CD4-positive, alpha-beta T cell treated with Interleukin-10 for 1 hour (primary cell): ENCODE data around the gene PTGDS.

Experiments
- DNase-seq: peaks from one replicate; pipeline ENCODE4 v3.0.0-alpha.2; 2020

Gene PTGDS

DNA sequence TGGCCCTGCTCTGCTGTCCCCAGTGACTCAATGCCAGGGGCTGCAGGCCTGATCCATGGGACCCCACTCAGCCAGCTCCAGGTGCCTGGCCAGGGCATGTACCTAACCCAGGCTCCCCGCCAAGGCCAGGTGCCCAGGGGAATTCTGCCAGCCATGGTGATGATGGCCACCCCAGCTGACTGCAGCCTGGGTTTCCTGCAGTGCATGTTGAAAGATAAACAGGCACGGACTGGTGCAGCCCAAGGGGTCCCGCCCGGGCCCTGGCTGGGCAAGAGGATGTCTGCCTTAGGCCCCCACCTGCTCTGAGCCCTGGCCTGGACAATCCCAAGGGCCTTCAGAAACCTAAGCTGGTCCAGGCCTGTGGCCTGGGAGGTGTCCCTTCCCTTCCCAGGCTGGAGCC lies 49.5 kb downstream of the PTGDS start:
- no peak for DNase-seq

DNA sequence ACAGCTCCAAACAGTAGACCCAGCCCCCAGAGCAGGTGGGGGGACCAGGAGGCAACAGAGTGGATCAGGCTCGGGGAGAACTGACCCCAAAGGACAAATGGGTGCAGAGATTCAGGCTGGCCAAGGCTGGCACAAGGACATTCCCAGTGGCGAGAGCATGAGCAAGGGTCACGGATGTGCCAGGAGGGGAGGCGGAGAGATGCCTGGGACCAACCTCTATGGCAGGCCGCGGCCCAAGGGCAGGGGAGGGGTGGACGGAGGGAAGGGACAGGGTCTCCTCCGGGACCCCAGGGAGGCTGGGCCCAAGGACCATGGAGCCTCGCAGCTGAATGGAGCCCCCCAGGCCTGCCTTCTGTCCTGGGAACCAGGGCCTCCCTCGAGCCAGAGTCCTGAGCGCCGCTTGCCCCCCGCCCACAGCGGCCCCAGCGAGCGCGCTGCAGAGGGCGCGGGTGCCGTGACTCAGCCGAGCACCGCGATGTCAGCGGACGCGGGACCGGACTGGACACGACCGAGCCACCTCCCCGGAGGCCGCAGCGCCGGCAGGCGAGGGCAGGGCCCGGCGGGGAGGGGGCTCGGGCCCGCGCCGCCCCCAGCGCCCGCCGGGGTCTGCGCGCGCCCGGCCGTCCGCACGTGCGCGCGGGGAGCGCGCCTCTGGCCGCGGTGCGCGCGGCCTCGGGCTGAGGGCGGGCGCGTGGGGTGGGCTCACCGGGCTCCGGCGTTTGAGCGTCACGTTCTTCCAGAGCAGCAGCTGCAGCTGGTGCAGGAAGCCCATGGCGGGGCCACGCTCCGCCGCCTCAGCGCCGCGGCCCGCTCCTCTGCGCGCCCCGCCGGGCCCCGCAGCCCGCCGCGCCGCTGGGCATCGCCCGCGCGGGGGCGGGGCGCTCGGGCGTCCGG lies 50.3 kb downstream of the PTGDS start, which contains the start of gene ABCA2:
Gene ABCA2 (minus strand): TSS at position 869 of the 894 bp plus-strand sequence. CDS start 97 bp downstream, at position 772.
- no peak for DNase-seq

DNA sequence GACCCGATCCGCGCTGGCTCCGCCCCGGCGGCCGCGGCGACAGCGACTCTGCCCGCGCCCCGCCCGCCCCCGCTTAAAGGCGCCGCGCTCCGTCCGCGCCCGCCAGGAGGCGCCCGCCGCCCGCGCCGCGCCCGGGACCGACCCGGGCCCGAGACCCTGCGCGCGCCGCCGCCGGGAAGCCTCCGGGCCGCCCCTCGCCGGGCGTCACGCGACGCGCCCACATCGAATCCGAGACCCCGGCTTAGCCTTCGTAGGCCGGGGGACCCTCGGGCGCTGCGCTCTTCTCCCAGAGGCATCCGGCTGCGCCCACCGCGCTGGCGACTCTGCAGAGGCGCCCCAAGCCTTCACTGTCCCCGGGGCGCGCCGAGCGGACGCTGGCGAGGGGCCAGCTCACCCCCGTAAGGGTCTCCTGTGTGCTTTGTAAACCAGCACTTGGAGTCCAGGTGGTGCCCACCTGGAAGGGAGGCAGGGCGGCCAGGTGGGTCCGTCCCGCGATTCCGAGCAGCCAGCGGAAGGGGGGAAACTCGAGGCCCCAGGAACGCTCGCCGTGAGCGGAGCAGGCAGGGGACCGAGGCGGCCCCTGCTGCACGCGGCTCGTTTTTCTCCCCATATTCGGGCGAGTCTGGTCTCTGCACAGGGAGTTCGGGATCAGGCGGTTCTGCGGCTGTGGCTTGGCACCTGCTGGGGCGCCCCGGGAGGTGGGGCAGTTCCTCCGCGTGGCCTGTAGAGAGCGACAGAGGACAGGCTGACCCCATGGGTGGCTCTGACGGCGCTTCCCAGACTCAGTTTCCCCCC lies 51.2 kb downstream of the PTGDS start:
- peak; percentile 78 for DNase-seq

DNA sequence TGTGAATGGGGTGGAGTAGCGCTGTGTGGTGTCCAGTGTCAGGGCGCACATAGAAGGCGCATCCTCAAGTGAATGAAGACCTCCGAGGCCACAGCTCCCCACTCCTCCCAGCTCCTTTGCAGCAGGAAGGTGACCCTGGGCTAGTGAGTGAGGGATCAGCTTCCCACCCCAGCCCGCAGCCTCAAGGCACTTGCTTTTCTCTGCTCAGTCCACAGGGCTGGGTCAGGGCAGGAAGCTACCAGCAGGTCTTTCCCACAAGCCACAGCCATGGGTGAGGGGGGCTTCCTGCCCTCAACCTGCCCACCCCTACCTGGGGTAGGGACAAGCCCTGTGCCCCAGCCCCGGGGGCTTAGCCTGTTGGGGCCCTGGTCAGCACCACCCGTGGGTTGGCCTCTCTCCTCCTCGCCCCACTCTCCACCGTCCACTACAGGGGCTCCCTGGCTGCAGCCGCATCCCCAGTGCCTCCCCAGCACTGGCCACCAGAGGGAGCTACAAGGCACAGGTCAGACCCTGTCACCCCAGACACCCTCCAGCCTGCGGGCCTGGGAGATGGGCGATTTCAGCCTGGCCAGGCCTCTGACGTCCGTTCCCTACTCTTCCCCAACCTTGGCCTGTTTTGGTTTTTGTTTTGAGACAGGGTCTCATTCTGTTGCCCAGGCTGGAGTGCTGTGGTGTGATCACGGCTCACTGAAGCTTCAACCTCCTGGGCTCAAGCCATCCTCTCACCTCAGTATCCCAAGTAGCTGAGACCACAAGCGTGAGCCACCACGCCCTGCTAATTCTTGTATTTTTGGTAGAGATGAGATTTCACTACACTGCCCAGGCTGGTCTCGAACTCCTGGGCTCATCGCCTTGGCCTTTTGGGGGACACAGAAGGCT lies 52.0 kb downstream of the PTGDS start:
- peak; percentile 72 for DNase-seq

DNA sequence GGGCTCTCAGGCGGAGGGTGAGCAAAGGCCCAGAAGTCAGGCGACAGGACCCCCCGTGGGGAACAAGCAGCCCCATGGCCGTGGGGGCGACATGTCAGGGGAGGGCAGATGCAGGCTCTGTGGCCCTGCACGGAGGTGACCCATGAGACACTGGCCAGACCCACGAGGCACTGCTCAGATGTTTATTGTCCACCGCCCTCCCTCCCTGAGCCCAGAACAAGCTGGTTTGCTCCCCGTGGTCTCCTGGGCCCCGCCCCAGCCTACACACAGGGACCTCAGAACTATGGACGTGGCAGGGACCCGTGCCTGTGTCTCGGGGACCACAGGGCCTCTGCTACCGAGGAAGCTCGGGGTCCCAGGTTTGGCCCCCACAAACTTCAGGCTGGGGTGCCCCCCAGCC lies 52.7 kb downstream of the PTGDS start:
- DNase-seq = no peak

DNA sequence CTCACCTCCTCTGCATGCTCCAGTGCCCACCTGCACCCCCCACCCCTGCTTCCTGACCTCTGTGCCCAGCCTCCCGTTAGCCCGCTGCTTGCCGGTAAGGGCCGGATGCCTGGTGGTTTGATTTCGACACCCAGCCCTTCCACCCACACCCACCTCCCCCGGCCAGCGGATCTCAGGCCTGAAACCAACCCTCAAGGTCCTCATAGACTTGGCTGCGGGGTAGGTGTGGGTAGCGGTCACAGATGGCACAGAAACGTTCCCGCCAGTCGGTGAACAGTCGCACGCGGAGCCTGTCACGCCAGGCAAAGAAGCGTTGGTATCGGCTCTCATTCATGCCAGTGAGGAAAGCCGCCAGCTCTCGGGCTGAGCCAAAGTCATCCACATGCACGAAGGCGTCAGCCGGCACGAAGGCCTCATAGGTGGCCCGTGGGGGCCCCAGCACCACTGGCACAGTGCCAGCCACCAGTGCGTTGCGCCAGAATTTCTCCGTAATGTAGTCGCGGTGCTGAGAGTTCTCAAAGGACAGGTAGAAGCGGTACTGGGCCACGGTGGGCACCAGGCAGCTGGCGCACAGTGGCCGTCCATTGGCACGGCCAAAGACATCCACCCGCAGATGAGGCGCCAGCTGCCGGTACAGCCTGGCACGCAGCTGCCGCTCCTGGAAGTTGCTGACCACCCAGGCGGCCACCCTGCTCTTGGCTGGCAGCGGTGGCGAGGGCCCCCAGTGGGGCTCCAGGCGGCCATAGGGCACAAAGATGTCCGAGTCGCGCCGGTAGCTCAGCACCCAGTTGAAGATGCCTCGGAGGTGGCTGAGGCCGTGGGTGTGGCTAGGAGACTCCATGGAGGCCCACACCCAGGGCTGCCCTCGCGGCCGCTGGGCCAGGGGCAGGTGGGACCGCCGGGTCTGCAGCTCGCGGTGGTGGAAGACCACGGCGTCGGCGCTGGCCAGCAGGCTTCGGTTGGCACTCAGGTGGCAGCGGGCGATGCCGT lies 53.5 kb downstream of the PTGDS start:
- peak; percentile 54 for DNase-seq
